SH-SY5Y (cell line): ENCODE results near the gene PRM1.

ENCODE experiments used
- GATA2 ChIP-seq: IDR thresholded peaks from 2 replicates; pipeline ENCODE4 v1.6.1; 2011; ENCODE audit warnings: mild to moderate bottlenecking, low read depth, low read length
- GATA3 ChIP-seq: IDR thresholded peaks from 2 replicates; pipeline ENCODE4 v1.6.1; 2011; ENCODE audit warnings: low read depth, mild to moderate bottlenecking, low read length, moderate library complexity

The PRM1 gene

GRCh38 chr16:11258553-11259492 is 22.3 kb downstream of the PRM1 start:
- TF ChIP-seq GATA2 = no peak
- no peak for TF ChIP-seq GATA3

DNA sequence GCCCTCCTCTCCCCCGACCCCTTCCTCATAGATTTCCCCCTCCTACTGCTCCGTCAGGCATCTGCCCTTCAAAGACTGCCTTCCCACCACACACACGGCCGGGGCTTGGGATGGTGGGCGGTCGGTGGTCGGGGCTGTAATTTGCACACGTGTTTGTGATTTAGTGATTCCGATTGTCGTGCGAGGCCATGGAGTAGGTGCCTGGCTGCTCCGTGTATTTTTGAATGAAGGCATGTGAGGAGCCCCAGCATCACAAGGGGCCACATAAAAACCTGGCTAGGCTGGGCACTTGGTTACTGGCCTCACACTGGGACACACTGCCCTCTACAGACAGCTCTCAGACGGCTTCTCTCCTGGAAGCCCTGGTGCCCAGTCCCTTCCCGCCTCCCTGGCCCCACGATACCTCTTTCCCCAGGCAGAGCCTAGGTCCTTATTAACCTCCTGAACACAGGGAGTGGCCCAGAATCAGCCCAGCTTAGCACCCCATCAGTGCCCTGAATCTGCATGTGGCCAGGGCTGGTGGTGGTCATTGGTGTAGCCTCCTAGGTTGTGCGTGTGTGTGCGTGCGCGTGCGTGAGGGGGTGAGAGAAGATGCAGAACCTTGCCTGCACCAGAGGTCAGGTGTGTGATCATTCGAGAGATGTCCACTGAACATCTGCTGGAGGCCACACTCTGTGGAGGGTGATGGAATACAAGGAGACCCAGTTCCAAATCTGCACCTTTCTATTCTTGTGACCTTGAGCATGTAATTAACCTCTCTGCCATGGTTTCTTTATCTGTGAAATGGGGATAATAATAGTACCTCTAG is 23.8 kb downstream of the PRM1 start:
- TF ChIP-seq GATA3 = no peak
- no peak for TF ChIP-seq GATA2

DNA sequence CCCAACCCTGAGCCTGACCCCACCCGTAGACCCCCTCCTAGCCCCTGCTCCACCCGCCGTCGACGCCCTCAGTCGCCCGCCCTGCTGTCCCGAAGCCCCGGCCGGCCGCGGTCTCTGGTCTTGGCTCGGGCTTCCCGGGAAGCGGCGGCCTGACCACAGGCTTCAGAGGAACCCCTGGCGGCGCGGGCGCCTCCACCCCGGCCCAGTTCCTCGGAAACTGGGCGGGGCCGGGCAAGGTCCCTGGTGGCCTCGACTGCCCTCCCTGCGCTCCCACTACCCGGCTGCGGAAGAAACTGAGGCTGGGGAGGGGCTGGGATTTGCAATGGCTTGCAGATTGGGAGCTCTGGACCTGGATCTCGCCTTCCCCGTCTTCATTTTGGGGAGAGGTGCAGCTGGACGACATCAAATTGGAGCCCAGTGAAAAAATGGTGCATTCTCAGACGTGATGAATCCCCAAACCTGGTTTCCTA is 24.4 kb downstream of the PRM1 start:
- TF ChIP-seq GATA3 (no peak), GATA2 (no peak)

DNA sequence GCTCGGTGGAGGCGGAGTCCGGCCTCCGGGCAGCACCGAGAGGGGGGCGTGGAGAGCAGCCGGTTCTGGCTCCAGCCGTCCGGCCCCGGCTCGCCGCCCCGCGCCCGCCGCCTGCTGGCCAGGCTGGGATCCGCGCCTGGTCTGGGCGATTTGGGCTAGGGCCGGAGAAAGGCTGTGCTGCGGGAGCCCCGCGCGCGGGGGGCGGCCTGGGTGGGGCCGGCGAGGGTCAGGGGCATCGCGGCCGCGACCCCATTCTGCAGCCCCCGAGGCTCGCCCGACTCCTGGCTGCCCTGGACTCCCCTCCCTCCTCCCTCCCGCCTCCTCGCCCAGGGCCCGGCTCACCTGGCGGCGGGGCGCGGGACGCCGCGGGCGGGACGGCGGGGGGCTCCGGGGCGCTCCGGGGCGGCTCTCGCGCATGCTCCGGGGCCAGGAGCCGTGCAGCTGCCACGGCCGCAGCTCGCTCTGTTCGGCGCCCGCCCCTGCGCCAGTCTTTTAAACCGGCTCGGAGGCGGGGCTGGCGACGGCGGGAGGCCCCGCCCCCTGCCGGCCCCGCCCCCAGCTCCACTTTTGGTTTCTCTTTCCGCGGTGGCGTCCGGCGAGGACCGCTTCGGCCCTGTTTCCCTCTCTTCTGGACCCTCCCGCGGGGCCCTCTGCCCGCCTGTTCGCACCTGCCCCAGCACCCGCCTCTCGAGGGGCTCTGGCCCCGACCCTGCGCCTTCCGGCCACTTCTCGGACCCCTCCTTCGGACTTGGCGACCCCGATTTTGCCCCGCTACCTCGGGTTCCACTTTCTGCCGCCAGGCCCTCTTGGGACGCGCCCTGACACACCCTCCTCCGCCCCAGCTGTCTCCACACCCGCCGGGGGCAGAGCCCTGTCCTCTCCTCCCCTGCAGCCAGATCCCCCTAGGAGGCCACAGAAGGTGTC is 25.1 kb downstream of the PRM1 start, which contains the start of gene SOCS1:
SOCS1 (minus strand) TSS at position 468 of the 924 bp plus-strand sequence. CDS start 726 bp downstream, outside the sequence.
- TF ChIP-seq GATA2 (no peak; the same call in 1 of the 2 replicates), GATA3 (no peak)

DNA sequence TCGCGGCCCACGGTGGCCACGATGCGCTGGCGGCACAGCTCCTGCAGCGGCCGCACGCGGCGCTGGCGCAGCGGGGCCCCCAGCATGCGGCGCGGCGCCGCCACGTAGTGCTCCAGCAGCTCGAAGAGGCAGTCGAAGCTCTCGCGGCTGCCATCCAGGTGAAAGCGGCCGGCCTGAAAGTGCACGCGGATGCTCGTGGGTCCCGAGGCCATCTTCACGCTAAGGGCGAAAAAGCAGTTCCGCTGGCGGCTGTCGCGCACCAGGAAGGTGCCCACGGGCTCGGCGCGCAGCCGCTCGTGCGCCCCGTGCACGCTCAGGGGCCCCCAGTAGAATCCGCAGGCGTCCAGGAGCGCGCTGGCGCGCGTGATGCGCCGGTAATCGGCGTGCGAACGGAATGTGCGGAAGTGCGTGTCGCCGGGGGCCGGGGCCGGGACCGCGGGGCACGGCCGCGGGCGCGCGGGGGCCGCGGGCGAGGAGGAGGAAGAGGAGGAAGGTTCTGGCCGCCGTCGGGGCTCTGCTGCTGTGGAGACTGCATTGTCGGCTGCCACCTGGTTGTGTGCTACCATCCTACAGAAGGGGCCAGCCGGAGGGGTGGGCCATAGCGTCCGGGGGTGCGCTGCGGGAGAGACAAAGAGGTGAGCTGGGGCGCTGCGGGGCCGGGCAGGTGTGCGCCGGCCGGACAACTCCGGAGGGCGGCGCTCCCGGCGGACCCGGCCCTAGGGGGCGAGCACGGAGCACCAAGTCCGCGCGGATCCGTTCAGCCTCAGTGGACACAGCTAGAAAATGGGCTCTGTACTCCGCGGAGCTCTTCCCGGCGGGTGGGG is 26.0 kb downstream of the PRM1 start:
- TF ChIP-seq GATA2 (no peak), GATA3 (no peak)

- no peak for TF ChIP-seq GATA2
- TF ChIP-seq GATA3 = no peak
Observed at GRCh38 chr16:11253995-11254912, 26.9 kb downstream of the PRM1 start.

DNA sequence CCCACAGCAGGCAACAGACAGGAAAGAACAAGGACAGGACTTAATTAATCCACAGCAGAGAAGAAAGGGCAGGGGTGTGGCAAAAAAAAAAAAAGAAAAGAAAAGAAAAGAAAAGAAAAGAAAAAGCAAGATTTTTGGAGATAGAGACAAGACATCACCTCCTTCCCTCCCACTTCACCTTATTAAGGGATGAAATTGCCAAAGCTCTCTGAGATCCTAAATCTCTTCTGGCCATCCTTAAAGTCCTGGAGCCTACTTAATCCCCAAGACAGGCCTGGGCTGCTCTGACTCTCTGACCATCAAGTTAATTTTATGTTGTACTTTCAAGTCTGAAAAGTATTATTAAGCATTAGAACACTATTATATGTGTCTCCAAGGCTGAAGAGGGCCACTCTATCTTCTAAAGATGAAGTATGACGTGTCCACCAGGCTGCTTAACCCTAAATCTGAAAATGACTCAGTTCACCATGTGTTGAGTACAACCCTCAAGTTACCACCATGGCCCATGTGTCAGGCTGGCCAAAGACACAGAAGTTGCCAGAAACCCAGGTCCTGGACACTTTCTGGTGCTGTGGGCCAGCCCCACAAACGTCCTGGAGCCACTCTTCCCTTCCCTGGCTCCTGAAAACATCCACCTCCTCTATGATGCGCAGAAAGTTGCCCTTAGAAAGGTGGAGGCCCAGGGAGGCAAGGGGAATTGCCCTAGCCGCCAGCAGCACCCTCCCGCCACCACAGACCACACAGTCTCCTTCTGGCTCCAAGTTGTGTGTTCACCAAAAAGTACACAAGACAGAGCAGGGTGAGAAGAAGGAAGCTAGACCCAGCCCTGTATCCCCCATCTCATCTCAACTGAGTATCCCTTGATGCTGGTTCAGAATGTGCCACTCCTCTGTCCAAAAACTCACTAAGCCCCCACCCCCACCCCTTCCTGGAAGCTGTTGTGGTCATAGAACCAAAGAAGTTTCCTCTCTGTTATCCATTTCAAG is 27.8 kb downstream of the PRM1 start:
- TF ChIP-seq GATA2 (no peak), GATA3 (no peak)

GRCh38 chr16:11252482-11252931 is 28.6 kb downstream of the PRM1 start:
- no peak for TF ChIP-seq GATA2
- TF ChIP-seq GATA3 = no peak

- TF ChIP-seq GATA2 (no peak), GATA3 (no peak)
Observed at GRCh38 chr16:11251525-11252481, 29.3 kb downstream of the PRM1 start.
